ENCODE measurements around the gene WWC2. TPM values are rescaled to one million over a fixed set of nuclear protein-coding genes. Genes with fewer than 3 reads are reported as not detected.

WWC2 gene
- polyA plus RNA-seq, 2 donors, result 2.9 to 3.4 TPM

- H3K9me3 ChIP-seq (ENCODE audit: control insufficient read depth in 2 of 2, insufficient read depth in 1 of 2, low read depth in 1 of 2, low read length in 1 of 2), result no peaks in the 10 kb centered on the region
- no peaks in the 10 kb centered on the region for H3K27me3 ChIP-seq (ENCODE audit: control insufficient read depth in 1 of 2, insufficient read depth in 2 of 2, low read length in 2 of 2)
- H3K36me3 ChIP-seq (ENCODE audit: control insufficient read depth in 2 of 2, insufficient read depth in 2 of 2, low read length in 1 of 2), result no peaks in the 10 kb centered on the region
- 86 to 87% methylated on average over 2 of the region's 2 CpGs for WGBS, 2 donors
- H3K4me1 ChIP-seq (ENCODE audit: control insufficient read depth in 2 of 2, insufficient read depth in 2 of 2, low read length in 1 of 2), result peaks cover 0 to 2% of the 10 kb centered on the region in 2 donors
- no peak overlapping the region for H3K27ac ChIP-seq (ENCODE audit: low read depth in 2 of 2, low read length in 1 of 2)
- H3K4me3 ChIP-seq (ENCODE audit: low read depth in 1 of 2, low read length in 2 of 2), result no peak overlapping the region
These were observed 77.9 kb downstream of the WWC2 start for GRCh38 chr4:183177001-183177400.

- Histone ChIP-seq H3K4me1 (ENCODE audit: control insufficient read depth in 2 of 2, insufficient read depth in 2 of 2, low read length in 1 of 2) (peaks cover 0 to 2% of the 10 kb centered on the region in 2 donors), H3K9me3 (ENCODE audit: control insufficient read depth in 2 of 2, insufficient read depth in 1 of 2, low read depth in 1 of 2, low read length in 1 of 2) (no peaks in the 10 kb centered on the region), H3K36me3 (ENCODE audit: control insufficient read depth in 2 of 2, insufficient read depth in 2 of 2, low read length in 1 of 2) (no peaks in the 10 kb centered on the region), H3K27ac (ENCODE audit: low read depth in 2 of 2, low read length in 1 of 2) (no peak overlapping the region), H3K4me3 (ENCODE audit: low read depth in 1 of 2, low read length in 2 of 2) (no peak overlapping the region), H3K27me3 (ENCODE audit: control insufficient read depth in 1 of 2, insufficient read depth in 2 of 2, low read length in 2 of 2) (no peaks in the 10 kb centered on the region)
- 30 to 34% methylated on average over 3 of the region's 3 CpGs for WGBS, 2 donors
These were observed 79.1 kb downstream of the WWC2 start for GRCh38 chr4:183178201-183178600.

GRCh38 chr4:183180096-183180495 is 81.0 kb downstream of the WWC2 start:
- Histone ChIP-seq H3K4me1 (ENCODE audit: control insufficient read depth in 2 of 2, insufficient read depth in 2 of 2, low read length in 1 of 2) (no peaks in the 10 kb centered on the region), H3K27ac (ENCODE audit: low read depth in 2 of 2, low read length in 1 of 2) (no peak overlapping the region), H3K9me3 (ENCODE audit: control insufficient read depth in 2 of 2, insufficient read depth in 1 of 2, low read depth in 1 of 2, low read length in 1 of 2) (no peaks in the 10 kb centered on the region), H3K27me3 (ENCODE audit: control insufficient read depth in 1 of 2, insufficient read depth in 2 of 2, low read length in 2 of 2) (no peaks in the 10 kb centered on the region), H3K36me3 (ENCODE audit: control insufficient read depth in 2 of 2, insufficient read depth in 2 of 2, low read length in 1 of 2) (no peaks in the 10 kb centered on the region), H3K4me3 (ENCODE audit: low read depth in 1 of 2, low read length in 2 of 2) (no peak overlapping the region)
- 84 to 86% methylated on average over 7 of the region's 7 CpGs for WGBS, 2 donors

GRCh38 chr4:183180621-183181020 is 81.6 kb downstream of the WWC2 start:
- Histone ChIP-seq H3K36me3 (ENCODE audit: control insufficient read depth in 2 of 2, insufficient read depth in 2 of 2, low read length in 1 of 2) (no peaks in the 10 kb centered on the region), H3K27ac (ENCODE audit: low read depth in 2 of 2, low read length in 1 of 2) (no peak overlapping the region), H3K27me3 (ENCODE audit: control insufficient read depth in 1 of 2, insufficient read depth in 2 of 2, low read length in 2 of 2) (no peaks in the 10 kb centered on the region), H3K9me3 (ENCODE audit: control insufficient read depth in 2 of 2, insufficient read depth in 1 of 2, low read depth in 1 of 2, low read length in 1 of 2) (no peaks in the 10 kb centered on the region), H3K4me3 (ENCODE audit: low read depth in 1 of 2, low read length in 2 of 2) (no peak overlapping the region), H3K4me1 (ENCODE audit: control insufficient read depth in 2 of 2, insufficient read depth in 2 of 2, low read length in 1 of 2) (no peaks in the 10 kb centered on the region)
- 90 to 93% methylated on average over 4 of the region's 4 CpGs for WGBS, 2 donors

GRCh38 chr4:183181081-183181480 is 82.0 kb downstream of the WWC2 start:
- Histone ChIP-seq H3K4me3 (ENCODE audit: low read depth in 1 of 2, low read length in 2 of 2) (no peak overlapping the region), H3K27ac (ENCODE audit: low read depth in 2 of 2, low read length in 1 of 2) (no peak overlapping the region), H3K9me3 (ENCODE audit: control insufficient read depth in 2 of 2, insufficient read depth in 1 of 2, low read depth in 1 of 2, low read length in 1 of 2) (no peaks in the 10 kb centered on the region), H3K36me3 (ENCODE audit: control insufficient read depth in 2 of 2, insufficient read depth in 2 of 2, low read length in 1 of 2) (no peaks in the 10 kb centered on the region), H3K27me3 (ENCODE audit: control insufficient read depth in 1 of 2, insufficient read depth in 2 of 2, low read length in 2 of 2) (no peaks in the 10 kb centered on the region), H3K4me1 (ENCODE audit: control insufficient read depth in 2 of 2, insufficient read depth in 2 of 2, low read length in 1 of 2) (no peaks in the 10 kb centered on the region)
- WGBS, 2 donors, result 80 to 89% methylated on average over 3 of the region's 3 CpGs

GRCh38 chr4:183182873-183183725 is 84.0 kb downstream of the WWC2 start:
- H3K9me3 ChIP-seq (ENCODE audit: control insufficient read depth in 2 of 2, insufficient read depth in 1 of 2, low read depth in 1 of 2, low read length in 1 of 2), result no peaks in the 10 kb centered on the region
- H3K27me3 ChIP-seq (ENCODE audit: control insufficient read depth in 1 of 2, insufficient read depth in 2 of 2, low read length in 2 of 2), result no peaks in the 10 kb centered on the region
- no peaks in the 10 kb centered on the region for H3K4me1 ChIP-seq (ENCODE audit: control insufficient read depth in 2 of 2, insufficient read depth in 2 of 2, low read length in 1 of 2)
- H3K36me3 ChIP-seq (ENCODE audit: control insufficient read depth in 2 of 2, insufficient read depth in 2 of 2, low read length in 1 of 2), result no peaks in the 10 kb centered on the region
- H3K4me3 ChIP-seq (ENCODE audit: low read depth in 1 of 2, low read length in 2 of 2), result no peak overlapping the region
- H3K27ac ChIP-seq (ENCODE audit: low read depth in 2 of 2, low read length in 1 of 2), result no peak overlapping the region
- WGBS, 2 donors, result 59 to 61% methylated on average over 14 of the region's 14 CpGs

GRCh38 chr4:183183906-183184535 is 85.0 kb downstream of the WWC2 start:
- no peak overlapping the region for H3K4me3 ChIP-seq (ENCODE audit: low read depth in 1 of 2, low read length in 2 of 2)
- 91 to 93% methylated on average over 4 of the region's 4 CpGs for WGBS, 2 donors
- H3K27me3 ChIP-seq (ENCODE audit: control insufficient read depth in 1 of 2, insufficient read depth in 2 of 2, low read length in 2 of 2), result no peaks in the 10 kb centered on the region
- no peak overlapping the region for H3K27ac ChIP-seq (ENCODE audit: low read depth in 2 of 2, low read length in 1 of 2)
- H3K9me3 ChIP-seq (ENCODE audit: control insufficient read depth in 2 of 2, insufficient read depth in 1 of 2, low read depth in 1 of 2, low read length in 1 of 2), result no peaks in the 10 kb centered on the region
- H3K36me3 ChIP-seq (ENCODE audit: control insufficient read depth in 2 of 2, insufficient read depth in 2 of 2, low read length in 1 of 2), result no peaks in the 10 kb centered on the region
- no peaks in the 10 kb centered on the region for H3K4me1 ChIP-seq (ENCODE audit: control insufficient read depth in 2 of 2, insufficient read depth in 2 of 2, low read length in 1 of 2)

- H3K9me3 ChIP-seq (ENCODE audit: control insufficient read depth in 2 of 2, insufficient read depth in 1 of 2, low read depth in 1 of 2, low read length in 1 of 2), result no peaks in the 10 kb centered on the region
- H3K4me3 ChIP-seq (ENCODE audit: low read depth in 1 of 2, low read length in 2 of 2), result no peak overlapping the region
- no peaks in the 10 kb centered on the region for H3K4me1 ChIP-seq (ENCODE audit: control insufficient read depth in 2 of 2, insufficient read depth in 2 of 2, low read length in 1 of 2)
- no peak overlapping the region for H3K27ac ChIP-seq (ENCODE audit: low read depth in 2 of 2, low read length in 1 of 2)
- no peaks in the 10 kb centered on the region for H3K36me3 ChIP-seq (ENCODE audit: control insufficient read depth in 2 of 2, insufficient read depth in 2 of 2, low read length in 1 of 2)
- no peaks in the 10 kb centered on the region for H3K27me3 ChIP-seq (ENCODE audit: control insufficient read depth in 1 of 2, insufficient read depth in 2 of 2, low read length in 2 of 2)
- WGBS, 2 donors, result 75 to 78% methylated on average over 5 of the region's 5 CpGs
These were observed 86.0 kb downstream of the WWC2 start for GRCh38 chr4:183185018-183185417.

GRCh38 chr4:183185559-183185958 is 86.5 kb downstream of the WWC2 start:
- no peak overlapping the region for H3K27ac ChIP-seq (ENCODE audit: low read depth in 2 of 2, low read length in 1 of 2)
- no peaks in the 10 kb centered on the region for H3K36me3 ChIP-seq (ENCODE audit: control insufficient read depth in 2 of 2, insufficient read depth in 2 of 2, low read length in 1 of 2)
- no peaks in the 10 kb centered on the region for H3K4me1 ChIP-seq (ENCODE audit: control insufficient read depth in 2 of 2, insufficient read depth in 2 of 2, low read length in 1 of 2)
- H3K9me3 ChIP-seq (ENCODE audit: control insufficient read depth in 2 of 2, insufficient read depth in 1 of 2, low read depth in 1 of 2, low read length in 1 of 2), result no peaks in the 10 kb centered on the region
- H3K27me3 ChIP-seq (ENCODE audit: control insufficient read depth in 1 of 2, insufficient read depth in 2 of 2, low read length in 2 of 2), result no peaks in the 10 kb centered on the region
- no peak overlapping the region for H3K4me3 ChIP-seq (ENCODE audit: low read depth in 1 of 2, low read length in 2 of 2)
- WGBS, 2 donors, result 84 to 86% methylated on average over 2 of the region's 2 CpGs

- WGBS, 2 donors, result 83 to 86% methylated on average over 4 of the region's 4 CpGs
These were observed 87.8 kb downstream of the WWC2 start for GRCh38 chr4:183186813-183187212.

More at GRCh38 chr4:183186813-183187212, 87.8 kb downstream of the WWC2 start:
- Histone ChIP-seq H3K9me3 (ENCODE audit: control insufficient read depth in 2 of 2, insufficient read depth in 1 of 2, low read depth in 1 of 2, low read length in 1 of 2) (no peaks in the 10 kb centered on the region), H3K36me3 (ENCODE audit: control insufficient read depth in 2 of 2, insufficient read depth in 2 of 2, low read length in 1 of 2) (no peaks in the 10 kb centered on the region), H3K4me3 (ENCODE audit: low read depth in 1 of 2, low read length in 2 of 2) (no peak overlapping the region), H3K27me3 (ENCODE audit: control insufficient read depth in 1 of 2, insufficient read depth in 2 of 2, low read length in 2 of 2) (no peaks in the 10 kb centered on the region), H3K4me1 (ENCODE audit: control insufficient read depth in 2 of 2, insufficient read depth in 2 of 2, low read length in 1 of 2) (no peaks in the 10 kb centered on the region), H3K27ac (ENCODE audit: low read depth in 2 of 2, low read length in 1 of 2) (no peak overlapping the region)

All from esophagus (tissue), 2 donors.